K562 (cell line): Measurements from ENCODE around the gene CD52. TPM values are rescaled to one million over a fixed set of nuclear protein-coding genes. Genes with fewer than 3 reads are reported as not detected.

Experiments
- BACH1 ChIP-seq: fragments of 200-800 bp; sonication (Bioruptor generic); IDR thresholded peaks from 2 replicates; pipeline ENCODE4 v1.6.1; 2016; ENCODE audit warnings: missing genetic modification characterization, missing compliant biosample characterization
- FOXA1 ChIP-seq: fragments of 450-650 bp; IDR thresholded peaks from 2 replicates; pipeline ENCODE4 v1.6.1; 2016; ENCODE audit warnings: mild to moderate bottlenecking, borderline replicate concordance
- HDGF ChIP-seq: fragments of 450-650 bp; IDR thresholded peaks from 2 replicates; pipeline ENCODE4 v1.6.1; 2016
- KLF1 ChIP-seq: fragments of 450-650 bp; IDR thresholded peaks from 2 replicates; pipeline ENCODE4 v1.6.1; 2016; ENCODE audit warnings: missing genetic modification characterization, missing compliant biosample characterization
- KLF16 ChIP-seq: IDR thresholded peaks from 2 replicates; pipeline ENCODE4 v1.6.1; 2016; ENCODE audit warnings: antibody characterized with exemption
- NCOA2 ChIP-seq, 2 experiments: fragments of 450-650 bp; IDR thresholded peaks; 2 replicates each; pipeline ENCODE4 v1.6.1; 2018; ENCODE audit warnings: mild to moderate bottlenecking in 2 of 2, moderate library complexity in 1 of 2; ENCODE audit not compliant: partially characterized antibody in 2 of 2
- PTTG1 ChIP-seq: fragments of 450-650 bp; IDR thresholded peaks from 2 replicates; pipeline ENCODE4 v1.6.1; 2016; ENCODE audit warnings: low read depth, mild to moderate bottlenecking, missing genetic modification characterization, missing compliant biosample characterization
- RBM15 ChIP-seq: fragments of 200-400 bp; formaldehyde crosslinking; IDR thresholded peaks from 2 replicates; pipeline ENCODE4 v1.6.1; 2018; ENCODE audit warnings: mild to moderate bottlenecking, low read length, moderate library complexity; ENCODE audit not compliant: insufficient read depth
- SMAD2 ChIP-seq: fragments of 150-350 bp; IDR thresholded peaks from 2 replicates; pipeline ENCODE4 v1.6.1; 2014; ENCODE audit warnings: low read depth, mild to moderate bottlenecking, low read length
- SMARCA4 ChIP-seq: fragments of 450-650 bp; IDR thresholded peaks from 2 replicates; pipeline ENCODE4 v1.6.1; 2016
- SMARCE1 ChIP-seq: fragments of 450-650 bp; IDR thresholded peaks from 2 replicates; pipeline ENCODE4 v1.7.1; 2016; ENCODE audit warnings: mild to moderate bottlenecking
- SRSF3 ChIP-seq: fragments of 200-400 bp; formaldehyde crosslinking; IDR thresholded peaks from 2 replicates; pipeline ENCODE4 v1.6.1; 2016; ENCODE audit warnings: mild to moderate bottlenecking, low read length, moderate library complexity; ENCODE audit not compliant: insufficient read depth
- TAF7 ChIP-seq: fragments of 450-650 bp; IDR thresholded peaks from 2 replicates; pipeline ENCODE4 v1.6.1; 2016; ENCODE audit warnings: missing genetic modification characterization, missing compliant biosample characterization
- ZNF583 ChIP-seq: fragments of 250-450 bp; sonication (Bioruptor Pico); IDR thresholded peaks from 2 replicates; pipeline ENCODE4 v1.4.0; 2020
- polyA plus RNA-seq, 8 experiments: library from polyadenylated mRNA; depleted of rRNA in 4 of 8; stranded (reverse) in 5 of 8; unstranded in 3 of 8; fragments of >200 nt; fragmentation: Nextera tagmentation in 2 of 8; fragmentation: Illumina TruSeq in 1 of 8; extraction: Ambion mirVana in 2 of 8; extraction: Trizol in 1 of 8; gene quantifications; 2 replicates each; pipeline versions ENCODE4 v1.2.1 to v1.2.3, GENCODE V29; 2011 to 2014; ENCODE audit warnings: inconsistent platforms in 1 of 8, missing spikeins in 1 of 8
- total RNA-seq, 7 experiments: library from RNA; depleted of rRNA in 6 of 7; stranded (reverse); fragments of >200 nt in 6 of 7; fragmentation: Illumina TruSeq in 2 of 7; extraction: Trizol in 2 of 7; gene quantifications; 2 replicates each; pipeline versions ENCODE4 v1.2.1 to v1.2.3, GENCODE V29; 2011 to 2021; ENCODE audit warnings: low replicate concordance in 1 of 7
- TF ChIP-seq, protein P1 (sequence below), 2 experiments: fragments of 150-350 bp in 1 of 2; IDR thresholded peaks; 2 replicates each; pipeline ENCODE4 v1.6.1; 2012 to 2016; ENCODE audit warnings: low read depth in 2 of 2, low read length in 2 of 2, mild to moderate bottlenecking in 1 of 2, moderate library complexity in 1 of 2
- TF ChIP-seq, protein P2 (sequence below): sonication (generic); formaldehyde crosslinking; IDR thresholded peaks from 2 replicates; pipeline ENCODE4 v1.8.0; 2023; ENCODE audit warnings: mild to moderate bottlenecking, missing genetic modification reagents
- TF ChIP-seq, protein P3 (sequence below): IDR thresholded peaks from 3 replicates; pipeline ENCODE4 v1.6.1; 2011; ENCODE audit warnings: borderline replicate concordance, mild to moderate bottlenecking, moderate library complexity; ENCODE audit not compliant: insufficient read length; ENCODE audit errors: extremely low read depth

The CD52 gene
- total and polyA plus RNA-seq, 9 of the 15 experiments (the other 6 are each of a cell fraction or from before 2014, with no cell fraction given): 34.9 to 488 (median 173) TPM

DNA sequence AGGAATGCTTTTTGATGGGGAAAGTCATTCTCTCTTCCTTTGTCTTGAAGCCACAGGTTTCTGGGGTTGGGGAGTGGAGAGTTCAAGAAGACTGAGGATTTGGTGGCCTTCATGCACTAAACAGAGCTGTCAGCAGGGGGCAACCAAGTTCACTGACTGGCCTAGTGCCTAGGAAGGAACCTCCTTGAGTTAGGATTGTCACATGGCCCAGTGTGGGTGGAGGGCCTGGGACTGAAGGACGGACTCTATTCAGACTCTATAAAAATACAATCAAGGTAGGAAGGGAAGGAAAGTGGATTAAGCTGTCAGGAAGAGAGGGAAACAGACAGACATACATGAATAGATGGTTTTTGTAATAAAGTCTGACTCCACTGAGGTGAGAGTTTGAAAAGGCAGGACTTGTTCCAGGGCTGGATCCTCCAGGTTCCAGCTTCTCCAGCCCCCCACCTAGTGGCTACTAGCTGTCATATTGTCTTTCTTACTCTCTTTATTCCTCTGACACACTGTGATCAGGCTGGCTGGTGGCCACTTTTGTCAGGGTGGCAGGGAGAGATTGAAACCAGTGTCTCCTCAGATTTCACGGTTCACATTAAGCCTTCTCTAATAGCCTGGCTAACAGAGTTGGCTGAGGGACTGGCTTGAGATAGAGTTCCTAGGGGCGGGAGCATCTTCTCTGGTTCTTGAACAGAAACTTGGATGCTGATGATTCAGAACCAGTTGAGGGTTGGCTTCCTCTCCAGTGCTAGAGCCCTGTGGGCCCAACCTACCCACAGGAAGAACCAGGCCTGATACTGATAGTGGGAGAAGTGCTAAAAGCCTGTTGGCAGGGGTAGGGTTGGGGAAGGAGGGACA is 42.0 kb upstream of the CD52 start (continued):
- no peak for TF ChIP-seq RBM15
- TF ChIP-seq FOXA1: no peak
- TF ChIP-seq NCOA2 (IDR thresholded peaks at IDR 0.05; ENCODE audit: partially characterized antibody in 2 of 2): no peak
- TF ChIP-seq KLF16: peak; percentile 62; the same call in 1 of the 2 replicates
- peak; percentile 79; the same call in 1 of the 2 replicates for TF ChIP-seq SMARCA4
- TF ChIP-seq, protein P1, sequence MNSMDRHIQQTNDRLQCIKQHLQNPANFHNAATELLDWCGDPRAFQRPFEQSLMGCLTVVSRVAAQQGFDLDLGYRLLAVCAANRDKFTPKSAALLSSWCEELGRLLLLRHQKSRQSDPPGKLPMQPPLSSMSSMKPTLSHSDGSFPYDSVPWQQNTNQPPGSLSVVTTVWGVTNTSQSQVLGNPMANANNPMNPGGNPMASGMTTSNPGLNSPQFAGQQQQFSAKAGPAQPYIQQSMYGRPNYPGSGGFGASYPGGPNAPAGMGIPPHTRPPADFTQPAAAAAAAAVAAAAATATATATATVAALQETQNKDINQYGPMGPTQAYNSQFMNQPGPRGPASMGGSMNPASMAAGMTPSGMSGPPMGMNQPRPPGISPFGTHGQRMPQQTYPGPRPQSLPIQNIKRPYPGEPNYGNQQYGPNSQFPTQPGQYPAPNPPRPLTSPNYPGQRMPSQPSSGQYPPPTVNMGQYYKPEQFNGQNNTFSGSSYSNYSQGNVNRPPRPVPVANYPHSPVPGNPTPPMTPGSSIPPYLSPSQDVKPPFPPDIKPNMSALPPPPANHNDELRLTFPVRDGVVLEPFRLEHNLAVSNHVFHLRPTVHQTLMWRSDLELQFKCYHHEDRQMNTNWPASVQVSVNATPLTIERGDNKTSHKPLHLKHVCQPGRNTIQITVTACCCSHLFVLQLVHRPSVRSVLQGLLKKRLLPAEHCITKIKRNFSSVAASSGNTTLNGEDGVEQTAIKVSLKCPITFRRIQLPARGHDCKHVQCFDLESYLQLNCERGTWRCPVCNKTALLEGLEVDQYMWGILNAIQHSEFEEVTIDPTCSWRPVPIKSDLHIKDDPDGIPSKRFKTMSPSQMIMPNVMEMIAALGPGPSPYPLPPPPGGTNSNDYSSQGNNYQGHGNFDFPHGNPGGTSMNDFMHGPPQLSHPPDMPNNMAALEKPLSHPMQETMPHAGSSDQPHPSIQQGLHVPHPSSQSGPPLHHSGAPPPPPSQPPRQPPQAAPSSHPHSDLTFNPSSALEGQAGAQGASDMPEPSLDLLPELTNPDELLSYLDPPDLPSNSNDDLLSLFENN (IDR thresholded peaks at IDR 0.05; ENCODE audit: low read depth in 2 of 2, low read length in 2 of 2): no peak
- TF ChIP-seq SMARCE1: no peak; the same call in 1 of the 2 replicates
- no peak for TF ChIP-seq PTTG1 (tag)
- TF ChIP-seq BACH1 (tag): 0 out of 2 replicates have a peak, but pooled peaks have one; percentile 48
- TF ChIP-seq SRSF3: no peak
- no peak for TF ChIP-seq KLF1 (tag)
- TF ChIP-seq HDGF: no peak; the same call in none of the 2 replicates
- TF ChIP-seq, protein P2, sequence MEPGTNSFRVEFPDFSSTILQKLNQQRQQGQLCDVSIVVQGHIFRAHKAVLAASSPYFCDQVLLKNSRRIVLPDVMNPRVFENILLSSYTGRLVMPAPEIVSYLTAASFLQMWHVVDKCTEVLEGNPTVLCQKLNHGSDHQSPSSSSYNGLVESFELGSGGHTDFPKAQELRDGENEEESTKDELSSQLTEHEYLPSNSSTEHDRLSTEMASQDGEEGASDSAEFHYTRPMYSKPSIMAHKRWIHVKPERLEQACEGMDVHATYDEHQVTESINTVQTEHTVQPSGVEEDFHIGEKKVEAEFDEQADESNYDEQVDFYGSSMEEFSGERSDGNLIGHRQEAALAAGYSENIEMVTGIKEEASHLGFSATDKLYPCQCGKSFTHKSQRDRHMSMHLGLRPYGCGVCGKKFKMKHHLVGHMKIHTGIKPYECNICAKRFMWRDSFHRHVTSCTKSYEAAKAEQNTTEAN: no peak
- no peak for TF ChIP-seq SMAD2
- TF ChIP-seq, protein P3, sequence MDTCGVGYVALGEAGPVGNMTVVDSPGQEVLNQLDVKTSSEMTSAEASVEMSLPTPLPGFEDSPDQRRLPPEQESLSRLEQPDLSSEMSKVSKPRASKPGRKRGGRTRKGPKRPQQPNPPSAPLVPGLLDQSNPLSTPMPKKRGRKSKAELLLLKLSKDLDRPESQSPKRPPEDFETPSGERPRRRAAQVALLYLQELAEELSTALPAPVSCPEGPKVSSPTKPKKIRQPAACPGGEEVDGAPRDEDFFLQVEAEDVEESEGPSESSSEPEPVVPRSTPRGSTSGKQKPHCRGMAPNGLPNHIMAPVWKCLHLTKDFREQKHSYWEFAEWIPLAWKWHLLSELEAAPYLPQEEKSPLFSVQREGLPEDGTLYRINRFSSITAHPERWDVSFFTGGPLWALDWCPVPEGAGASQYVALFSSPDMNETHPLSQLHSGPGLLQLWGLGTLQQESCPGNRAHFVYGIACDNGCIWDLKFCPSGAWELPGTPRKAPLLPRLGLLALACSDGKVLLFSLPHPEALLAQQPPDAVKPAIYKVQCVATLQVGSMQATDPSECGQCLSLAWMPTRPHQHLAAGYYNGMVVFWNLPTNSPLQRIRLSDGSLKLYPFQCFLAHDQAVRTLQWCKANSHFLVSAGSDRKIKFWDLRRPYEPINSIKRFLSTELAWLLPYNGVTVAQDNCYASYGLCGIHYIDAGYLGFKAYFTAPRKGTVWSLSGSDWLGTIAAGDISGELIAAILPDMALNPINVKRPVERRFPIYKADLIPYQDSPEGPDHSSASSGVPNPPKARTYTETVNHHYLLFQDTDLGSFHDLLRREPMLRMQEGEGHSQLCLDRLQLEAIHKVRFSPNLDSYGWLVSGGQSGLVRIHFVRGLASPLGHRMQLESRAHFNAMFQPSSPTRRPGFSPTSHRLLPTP: no peak
- TF ChIP-seq ZNF583 (CRISPR knock-in tag): no peak
- TF ChIP-seq TAF7 (tag): no peak
